ENCODE measurements around the gene FBXO4.

- no peak for TF ChIP-seq CTCF (IDR thresholded peaks at IDR 0.05)
- TF ChIP-seq POLR2A (IDR thresholded peaks at IDR 0.05) = no peak
These were observed 29.2 kb downstream of the FBXO4 start for GRCh38 chr5:41954286-41954685.
